NCI-H345 (cell line): ENCODE data around the gene CLK3.
"Not testable (repeated sequence)": the region's sequence is repeated elsewhere in the genome, so short reads cannot be mapped to it uniquely, and the experiment has no call there.

ENCODE experiments used
- DNase-seq: peaks from one replicate; lab custom pipeline; 2025; lab: John Stamatoyannopoulos, UW

CLK3 gene

GRCh38 chr15:74643665-74644204, 28.1 kb downstream of the CLK3 start:
- DNase-seq, result no peak

- DNase-seq, result no peak
Measured at GRCh38 chr15:74646480-74646879, 30.8 kb downstream of the CLK3 start.

GRCh38 chr15:74648051-74648842, 32.6 kb downstream of the CLK3 start:
- no peak for DNase-seq

- DNase-seq, result peak; percentile 79
Measured at GRCh38 chr15:74651242-74651741, 35.7 kb downstream of the CLK3 start.

- no peak for DNase-seq
Measured at GRCh38 chr15:74653426-74654102, 37.9 kb downstream of the CLK3 start.

GRCh38 chr15:74655424-74655823, 39.8 kb downstream of the CLK3 start:
- DNase-seq, result peak; percentile 66

GRCh38 chr15:74656935-74657535, 41.4 kb downstream of the CLK3 start:
- no peak for DNase-seq

GRCh38 chr15:74657846-74658245, 42.2 kb downstream of the CLK3 start:
- DNase-seq, result no peak

- not testable (repeated sequence) for DNase-seq
Measured at GRCh38 chr15:74661280-74661679, 45.6 kb downstream of the CLK3 start.

GRCh38 chr15:74662064-74662860, 46.6 kb downstream of the CLK3 start:
- no peak for DNase-seq

GRCh38 chr15:74663303-74664027, 47.8 kb downstream of the CLK3 start:
- DNase-seq, result no peak

- no peak for DNase-seq
Measured at GRCh38 chr15:74664028-74664616, 48.5 kb downstream of the CLK3 start.

- no peak for DNase-seq
Measured at GRCh38 chr15:74664670-74665069, 49.0 kb downstream of the CLK3 start.

GRCh38 chr15:74667975-74668374, 52.3 kb downstream of the CLK3 start:
- no peak for DNase-seq

- no peak for DNase-seq
Measured at GRCh38 chr15:74669627-74670026, 54.0 kb downstream of the CLK3 start.

- no peak for DNase-seq
Measured at GRCh38 chr15:74674161-74674560, 58.5 kb downstream of the CLK3 start.

GRCh38 chr15:74676801-74677200, 61.2 kb downstream of the CLK3 start:
- no peak for DNase-seq
